Activated CD4-positive, alpha-beta T cell treated with anti-CD3 and anti-CD28 coated beads, Interleukin-2, amount 50 U/mL, for 16 hours (primary cell): ENCODE data around the gene ELFN1.

Experiments used
- DNase-seq: peaks from one replicate; pipeline ENCODE4 v3.0.0-alpha.2; 2020

The ELFN1 gene

DNA sequence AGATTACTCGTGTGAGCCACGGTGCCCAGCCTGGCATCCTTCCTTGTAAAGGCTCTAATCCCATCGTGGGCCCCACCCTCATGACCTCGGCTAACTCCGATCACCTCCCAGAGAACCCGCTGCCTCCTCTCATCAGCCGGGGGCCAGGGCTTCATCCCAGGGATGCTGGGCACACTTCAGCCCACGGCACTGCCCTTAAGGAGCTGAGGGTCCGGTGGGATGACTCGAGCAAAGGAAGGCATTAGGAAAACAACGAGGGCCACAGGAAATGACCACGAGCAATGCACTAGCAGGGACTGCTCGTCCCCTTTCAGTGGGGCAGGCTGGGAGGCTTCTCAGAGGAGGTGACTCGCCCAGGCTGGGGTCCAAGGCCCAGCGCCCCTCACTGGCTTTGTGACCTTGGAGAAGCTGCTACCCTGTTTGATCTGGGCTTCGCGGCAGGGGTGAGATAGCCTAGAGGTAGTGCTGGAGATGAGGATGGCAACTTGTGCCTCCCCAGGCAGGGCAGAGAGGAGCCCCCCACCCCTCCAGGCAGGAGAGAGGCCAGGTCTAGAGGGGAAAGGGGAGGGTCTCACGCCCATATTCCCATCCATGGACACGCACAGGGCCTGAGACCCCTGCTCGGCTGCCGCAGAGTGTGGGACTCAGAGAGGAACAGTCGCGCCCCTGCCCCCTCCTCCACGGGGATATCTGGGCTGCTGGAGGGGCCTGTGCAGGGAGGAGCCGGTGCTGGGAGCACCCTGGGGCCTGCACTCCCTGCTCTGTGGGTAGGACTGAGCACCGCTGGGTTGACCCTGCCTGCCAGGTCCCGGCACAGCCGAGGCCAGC lies 26.8 kb downstream of the ELFN1 start:
- DNase-seq = no peak

DNA sequence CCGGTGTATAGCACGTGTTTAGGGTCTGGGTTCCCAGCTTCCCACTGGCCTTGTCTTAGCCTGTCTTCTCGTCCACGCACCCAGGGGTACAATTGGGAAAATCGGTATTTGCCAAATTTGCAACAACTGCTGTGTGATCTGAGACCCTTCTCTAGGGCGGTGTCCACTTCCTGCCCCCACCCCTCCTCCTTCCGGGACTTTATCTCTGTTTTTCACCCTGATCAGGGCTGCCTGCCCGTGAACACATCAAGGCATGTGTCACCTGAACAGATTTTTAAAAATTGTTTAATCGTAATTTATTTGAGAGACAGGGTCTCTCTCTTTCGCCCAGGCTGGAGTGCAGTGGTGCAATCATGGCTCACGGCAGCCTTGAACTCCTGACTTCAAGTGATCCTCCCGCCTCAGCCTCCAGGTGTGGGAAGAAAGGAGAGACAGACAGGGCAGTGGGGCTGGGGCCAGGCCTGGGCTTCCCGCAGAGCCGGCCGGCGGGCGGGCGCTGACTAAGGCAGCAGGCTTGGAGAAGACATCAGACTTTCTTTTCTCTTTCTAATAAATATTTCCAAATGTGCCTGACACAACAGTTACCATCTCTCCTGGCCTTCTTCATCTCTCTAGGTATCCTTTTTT lies 27.5 kb downstream of the ELFN1 start:
- no peak for DNase-seq

DNA sequence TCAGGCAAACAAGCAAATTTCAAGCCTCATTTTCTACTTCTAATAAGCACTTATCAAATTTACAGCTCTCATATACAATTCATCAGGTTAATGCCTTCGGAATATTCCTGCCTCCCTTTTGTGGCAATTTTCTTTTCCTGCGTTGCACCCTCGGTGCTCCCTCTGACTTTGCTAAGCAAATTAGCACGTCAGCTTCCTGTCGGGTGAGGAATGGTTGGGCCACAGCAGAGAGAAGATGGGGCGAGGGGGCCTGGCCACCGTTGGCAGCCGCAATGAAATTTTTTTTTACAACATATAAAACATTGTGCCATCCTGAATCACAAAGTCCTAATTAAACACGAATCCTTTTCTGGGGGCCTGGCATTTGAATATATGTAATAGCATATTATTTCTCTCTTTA lies 28.1 kb downstream of the ELFN1 start:
- no peak for DNase-seq

DNA sequence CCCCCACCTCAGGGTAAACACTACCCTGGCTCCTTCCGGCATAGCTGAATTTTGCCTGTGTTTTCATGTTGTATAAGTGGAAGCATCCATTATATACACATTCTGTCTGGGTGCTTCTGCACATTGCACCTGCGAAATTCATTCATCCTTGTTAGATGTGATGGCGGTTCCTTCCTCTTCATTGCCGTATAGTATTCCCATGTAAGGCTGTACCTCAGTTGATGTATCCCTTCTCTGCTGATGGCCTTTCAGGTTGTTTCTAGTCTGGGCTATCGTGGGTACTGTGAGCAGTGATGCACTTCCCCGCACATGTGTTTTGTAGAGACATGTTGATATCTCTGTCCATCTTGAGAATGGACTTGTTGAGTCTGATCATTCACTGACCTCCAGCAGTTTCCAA lies 28.9 kb downstream of the ELFN1 start:
- DNase-seq = no peak

DNA sequence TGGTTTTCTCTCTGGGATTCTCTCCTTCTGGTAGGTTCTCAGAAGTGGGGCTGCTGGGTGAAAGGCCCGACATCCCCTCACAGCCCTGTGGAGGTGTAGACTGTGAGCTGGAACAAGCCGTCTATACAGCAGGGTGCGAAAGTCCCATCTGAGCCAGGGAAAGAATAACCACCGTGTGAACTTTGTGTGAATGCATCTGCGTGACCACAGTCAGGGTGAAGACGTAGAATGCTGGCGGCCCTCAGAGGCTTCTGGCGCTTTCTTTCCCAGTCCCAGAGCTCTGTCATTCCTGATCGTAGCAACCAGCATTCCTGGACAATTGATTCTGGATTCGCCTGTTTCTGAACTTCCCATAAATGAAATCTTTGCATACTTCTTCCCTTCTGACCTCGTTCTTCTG lies 30.0 kb downstream of the ELFN1 start:
- DNase-seq = no peak

DNA sequence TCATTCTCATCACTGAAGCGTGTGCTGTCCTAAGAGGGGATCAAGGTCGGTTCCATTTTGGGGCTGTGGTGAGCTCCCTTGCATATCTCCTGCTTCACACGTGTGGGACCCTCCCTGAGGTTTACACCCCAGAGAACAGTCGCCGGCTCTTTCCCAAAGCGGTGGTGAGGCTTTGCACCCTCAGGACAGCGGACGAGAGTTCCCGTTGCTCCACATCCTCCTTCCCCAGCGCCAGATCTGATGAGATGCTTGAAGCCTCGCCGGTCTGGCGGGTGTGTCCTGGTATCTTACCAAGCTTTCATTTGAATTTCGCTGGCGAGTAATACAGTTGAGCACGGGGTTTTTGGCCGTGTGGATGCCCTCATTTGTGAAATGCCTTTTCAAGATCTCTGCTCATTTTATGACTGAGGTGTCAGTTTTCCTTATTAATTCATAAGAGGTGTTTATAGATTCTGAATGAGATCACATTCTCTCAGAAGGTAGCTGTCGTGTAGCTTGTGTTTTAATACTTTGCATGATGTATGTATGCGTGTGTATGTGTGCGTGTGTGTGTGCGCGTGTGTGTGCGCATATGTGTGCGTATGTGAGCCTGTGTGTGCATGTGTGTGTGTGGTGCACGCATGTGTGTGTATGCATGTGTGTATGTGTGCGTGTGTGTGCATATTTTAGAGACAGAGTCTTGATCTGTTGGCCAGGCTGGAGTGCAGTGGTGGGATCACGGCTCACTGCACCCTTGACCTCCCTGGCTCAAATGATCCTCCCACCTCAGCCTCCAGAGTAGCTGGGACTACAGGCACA lies 30.7 kb downstream of the ELFN1 start:
- DNase-seq = no peak

DNA sequence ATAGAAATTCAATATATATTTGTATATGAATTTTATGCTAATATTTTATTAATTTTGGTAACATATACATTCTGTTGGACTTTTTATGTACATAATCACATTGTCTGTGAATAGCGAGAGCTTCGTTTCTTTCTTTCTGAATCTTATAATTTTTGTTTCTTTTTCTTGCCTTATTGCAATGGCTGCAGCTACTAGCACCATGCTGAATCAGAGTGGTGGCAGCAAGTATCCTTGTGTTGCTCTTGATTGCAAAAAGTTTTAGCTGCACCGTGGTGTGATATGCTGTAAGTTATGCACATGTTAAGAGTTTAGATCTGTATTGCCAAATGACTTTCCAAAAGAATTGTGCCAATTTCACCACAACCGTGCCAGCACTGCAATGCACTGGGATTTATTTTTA lies 32.6 kb downstream of the ELFN1 start:
- no peak for DNase-seq

DNA sequence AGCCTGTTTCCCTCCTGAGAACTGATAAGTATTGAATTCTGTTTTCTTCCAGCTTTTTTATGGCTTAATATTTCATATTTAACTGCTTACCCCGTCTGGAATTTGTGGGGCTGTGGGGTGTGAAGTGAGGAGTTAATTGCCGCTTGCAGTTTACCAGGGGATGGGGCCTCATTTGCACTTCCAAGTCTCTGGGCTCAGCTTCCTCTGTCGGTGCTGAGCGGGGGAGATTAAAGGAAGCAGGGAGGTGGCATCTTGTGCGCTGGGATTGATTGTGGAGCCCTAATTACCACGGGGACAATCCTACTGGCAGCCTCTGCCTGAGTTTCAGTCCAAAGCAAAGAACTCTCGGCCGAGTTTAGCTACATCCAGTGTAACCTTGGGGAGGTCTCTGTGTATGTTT lies 33.4 kb downstream of the ELFN1 start:
- DNase-seq = no peak

DNA sequence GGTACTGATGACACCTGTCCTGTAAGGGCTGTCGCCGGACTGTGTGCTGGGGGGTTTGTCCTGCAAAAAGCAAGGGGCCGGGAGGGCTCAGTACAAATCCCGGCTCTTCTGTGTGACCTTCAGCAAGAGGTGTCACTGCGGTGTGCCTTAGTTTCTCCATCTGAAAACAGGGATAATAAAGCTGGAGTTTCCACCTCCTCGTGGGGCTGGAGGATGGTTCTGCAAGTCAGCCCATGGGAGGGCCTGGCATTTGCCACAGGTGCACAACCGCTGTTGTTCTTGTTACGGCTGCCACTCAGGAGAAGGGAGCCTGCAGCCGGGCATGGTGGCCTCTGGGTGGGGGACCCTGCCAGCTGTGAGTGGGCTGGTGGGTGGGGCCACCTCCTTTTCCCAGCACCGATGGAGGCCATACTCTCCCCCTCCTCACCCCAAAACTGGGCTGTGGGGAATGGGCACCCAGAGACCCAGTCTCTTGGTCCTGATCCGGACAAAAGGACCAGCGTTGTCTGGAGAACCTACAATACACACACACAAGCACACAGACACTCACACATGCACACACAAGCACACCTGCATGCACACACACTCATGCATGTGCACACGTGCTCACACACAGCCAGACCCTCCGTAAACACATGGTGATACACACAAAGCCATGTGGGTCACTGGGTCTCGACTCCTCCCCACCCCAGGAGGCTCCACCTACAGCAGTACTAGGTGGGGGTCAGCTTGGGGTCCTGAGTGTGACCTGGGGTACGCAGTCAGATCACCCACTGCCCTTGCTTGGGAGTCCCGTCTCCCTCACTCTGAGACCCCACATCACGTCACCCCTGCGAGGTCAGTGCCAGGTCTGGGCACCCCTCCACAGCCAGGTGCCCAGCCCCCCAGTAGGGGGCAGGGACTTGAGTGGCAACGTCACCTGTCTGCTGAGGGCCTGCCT lies 34.1 kb downstream of the ELFN1 start:
- DNase-seq = no peak

DNA sequence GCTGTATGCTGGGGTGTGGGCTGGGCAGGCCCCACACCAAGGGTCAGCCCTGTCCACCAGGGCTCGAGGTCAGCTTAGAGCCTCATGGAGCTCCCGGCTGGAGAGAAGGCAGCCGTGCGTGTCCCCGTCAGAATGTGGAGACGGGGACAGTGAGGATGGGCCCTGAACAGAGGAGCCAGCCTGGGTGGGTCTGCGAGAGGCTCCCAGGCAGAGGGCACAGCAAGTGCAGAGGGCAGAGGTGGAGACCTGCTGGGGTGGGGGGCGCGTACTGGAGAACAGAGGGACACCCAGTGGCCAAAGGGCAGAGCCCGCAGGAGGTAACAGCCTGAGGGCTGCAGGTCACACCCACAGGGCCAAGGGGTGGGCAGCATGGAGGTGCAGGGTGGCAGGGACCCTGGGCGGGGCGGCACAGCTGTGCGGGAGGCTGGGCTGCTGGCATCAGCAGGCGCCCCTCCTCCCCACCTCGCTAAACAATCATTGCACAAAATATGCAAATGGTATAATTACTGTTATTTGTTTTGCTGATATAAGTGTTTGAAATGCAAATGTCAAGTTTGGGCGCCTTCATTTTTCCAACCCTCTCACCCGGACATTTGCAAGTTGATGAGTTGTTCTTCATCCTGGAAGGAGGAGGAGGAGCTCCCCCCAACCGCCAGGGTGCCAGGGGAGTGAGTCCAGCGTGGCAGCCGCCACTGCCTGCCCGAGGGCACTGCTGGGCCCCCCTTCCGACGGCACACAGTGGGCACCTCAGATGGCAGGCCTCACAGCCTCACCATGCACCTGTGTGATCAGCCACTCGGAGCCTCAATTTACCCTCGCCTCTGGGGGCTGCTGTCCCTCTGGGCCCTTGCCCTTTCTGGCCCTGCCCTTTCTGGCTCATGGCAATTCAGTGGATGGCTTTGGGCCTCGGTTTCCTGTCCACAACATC lies 35.0 kb downstream of the ELFN1 start:
- no peak for DNase-seq

DNA sequence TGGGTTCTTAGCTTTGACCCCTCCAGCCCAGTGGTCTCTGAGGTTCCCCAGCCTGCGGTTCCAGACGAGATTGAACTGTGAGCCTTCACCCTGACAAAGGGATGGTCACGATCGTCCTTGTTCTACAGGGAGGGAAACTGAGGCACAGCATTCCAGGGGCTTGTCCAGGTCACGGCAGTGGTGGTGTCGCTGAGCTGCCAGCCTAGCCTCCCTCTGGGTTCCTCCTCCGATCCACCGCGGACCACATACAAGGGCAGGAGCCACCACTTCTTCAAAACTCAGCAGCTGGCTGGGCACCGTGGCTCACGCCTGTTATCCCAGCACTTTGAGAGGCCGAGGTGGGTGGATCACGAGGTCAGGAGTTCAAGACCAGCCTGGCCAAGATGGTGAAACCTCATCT lies 35.8 kb downstream of the ELFN1 start:
- DNase-seq = no peak

DNA sequence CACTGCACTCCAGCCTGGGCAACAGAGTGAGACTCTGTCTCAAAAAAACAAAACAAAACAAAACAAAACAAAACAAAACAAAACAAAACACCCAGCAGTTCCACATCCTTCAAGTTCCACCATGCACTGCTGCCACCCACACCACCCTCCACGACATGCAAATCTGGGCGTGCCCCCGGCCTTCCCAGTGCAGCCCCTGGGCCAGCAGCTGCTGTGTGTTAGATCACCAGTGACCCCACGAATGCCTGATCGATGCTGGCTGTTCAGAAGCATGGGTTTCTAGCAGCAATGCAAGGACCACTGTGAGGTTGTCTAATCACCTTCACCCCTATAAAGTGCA lies 36.3 kb downstream of the ELFN1 start:
- DNase-seq = no peak

DNA sequence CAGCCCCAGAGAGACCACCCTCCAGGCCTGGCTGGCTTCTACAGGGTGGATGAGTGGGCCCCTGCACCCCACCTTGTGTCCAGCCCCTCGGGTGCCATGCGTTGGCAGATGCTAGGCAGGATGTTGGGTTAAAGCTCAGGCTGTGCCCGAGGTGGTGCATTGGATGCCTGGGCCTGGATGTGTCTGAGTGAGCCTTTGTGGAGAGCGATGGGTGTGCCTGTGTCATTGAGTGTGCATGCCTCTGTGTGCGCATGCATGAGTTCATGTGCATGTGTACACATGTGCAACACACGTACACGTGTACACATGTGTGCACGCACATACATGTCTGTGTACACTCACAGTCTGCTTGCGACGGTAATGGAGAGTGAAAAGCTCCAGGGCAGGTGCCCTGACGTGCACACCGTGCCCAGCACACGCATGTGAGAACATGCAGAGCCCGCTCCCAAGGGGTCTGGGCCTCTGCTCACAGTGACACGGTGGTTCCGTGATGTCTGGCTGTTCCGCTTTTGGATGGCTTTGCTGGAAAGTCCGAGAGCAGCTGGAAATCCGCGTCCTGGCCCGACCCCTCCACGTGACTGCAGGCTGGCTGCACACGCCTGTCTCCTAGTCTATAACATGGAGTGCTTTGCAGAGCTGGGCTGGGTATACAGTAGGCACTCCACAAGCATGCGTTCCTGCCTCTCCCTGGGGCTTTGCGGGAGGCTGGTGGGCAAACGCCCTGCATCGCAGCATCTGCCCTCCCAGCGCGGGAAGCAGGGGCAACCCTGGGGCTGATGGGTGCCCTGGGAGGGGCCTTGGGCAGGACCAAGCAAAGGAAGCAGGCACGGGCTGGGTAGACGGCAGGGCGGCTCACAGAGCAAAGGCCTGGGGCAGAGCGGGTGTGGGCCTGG lies 36.9 kb downstream of the ELFN1 start:
- no peak for DNase-seq

DNA sequence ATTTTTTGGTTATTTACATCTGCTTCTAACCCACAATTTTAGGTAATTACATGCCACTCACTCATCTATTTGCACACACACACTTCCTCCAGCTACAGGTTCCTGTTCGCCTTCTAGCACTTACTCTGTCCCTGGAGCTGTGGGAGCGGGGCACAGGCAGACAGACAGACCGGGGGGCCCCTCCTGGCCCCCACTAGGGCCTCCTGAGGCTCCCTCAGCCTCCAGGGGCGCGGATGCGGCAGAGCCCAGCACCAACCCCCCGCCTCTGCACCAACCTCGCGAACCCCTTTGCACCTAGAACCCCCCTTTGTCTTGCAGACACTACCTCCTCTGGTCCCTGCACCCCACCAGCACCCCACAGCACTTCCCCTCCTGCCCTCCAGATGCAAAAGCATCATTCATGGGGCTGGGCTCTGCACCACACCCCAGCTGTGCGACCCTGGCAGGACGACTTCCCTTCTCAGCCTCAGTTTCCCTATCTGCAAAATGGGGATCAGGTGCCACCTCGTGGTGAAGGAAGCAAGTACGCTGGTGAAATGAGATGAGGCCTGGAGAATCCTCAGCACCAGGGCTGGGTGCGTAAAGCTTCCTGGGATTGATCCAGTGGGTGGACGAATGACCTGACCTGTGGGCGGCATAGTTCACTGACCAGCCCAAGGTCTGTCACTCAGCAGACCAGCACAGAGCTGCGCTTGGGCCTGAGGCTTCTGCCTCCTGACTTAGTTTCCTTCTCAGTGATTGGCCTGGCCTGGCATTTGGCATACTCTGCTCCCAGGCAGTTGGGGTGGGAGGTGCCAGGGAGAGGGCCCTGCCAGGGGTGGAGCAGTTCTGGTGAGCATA lies 37.9 kb downstream of the ELFN1 start:
- no peak for DNase-seq

DNA sequence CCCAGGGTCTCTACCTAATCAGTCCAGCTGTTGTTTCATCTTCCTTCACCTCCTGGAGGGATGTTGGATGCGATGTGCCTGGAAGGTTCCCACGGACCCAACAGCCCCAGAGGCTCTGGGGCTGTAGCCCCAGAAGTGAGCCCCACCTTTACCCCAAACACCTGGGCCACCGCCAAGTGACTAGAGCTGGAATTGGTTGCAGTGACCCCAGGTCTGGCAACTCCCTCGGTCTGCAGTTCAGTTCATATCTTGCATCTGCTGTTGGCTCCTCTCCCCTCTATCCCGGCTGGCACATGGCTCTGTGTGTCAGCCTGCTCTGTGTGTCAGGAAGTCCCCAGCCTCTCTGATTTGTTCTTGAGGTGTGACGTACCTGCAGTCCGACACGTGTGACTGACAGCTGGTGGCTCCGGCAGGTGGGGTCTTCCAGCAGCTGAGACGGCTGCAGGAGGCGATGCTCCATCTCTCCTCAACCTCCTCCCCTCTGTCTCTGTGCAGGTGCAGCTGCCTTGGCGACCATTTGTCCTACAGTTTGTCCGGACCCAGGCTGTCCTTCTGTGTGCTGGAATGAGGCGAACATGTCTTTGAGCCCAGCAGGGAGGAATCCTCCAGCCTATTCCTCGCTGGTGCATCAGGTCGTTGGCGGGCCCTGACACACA lies 38.6 kb downstream of the ELFN1 start:
- no peak for DNase-seq

DNA sequence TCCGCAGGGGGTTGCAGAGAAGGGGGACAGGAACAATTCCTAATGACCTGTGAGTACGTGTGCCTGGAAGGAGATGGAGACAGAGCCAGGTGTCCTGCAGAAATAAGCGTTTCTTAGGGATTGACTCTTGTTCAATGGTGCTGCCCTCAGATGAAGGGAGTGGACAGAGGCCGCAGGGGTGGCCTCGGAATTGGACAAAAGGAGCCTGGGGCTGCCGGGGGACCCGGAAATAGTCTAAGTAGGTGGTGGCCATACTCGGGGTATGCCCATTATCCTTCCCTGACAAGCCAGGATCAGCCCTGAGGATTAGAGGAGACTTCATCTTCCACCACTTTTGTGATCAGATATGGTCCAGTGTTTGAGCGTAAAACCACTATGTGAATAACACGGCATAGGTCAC lies 39.2 kb downstream of the ELFN1 start:
- DNase-seq = no peak

DNA sequence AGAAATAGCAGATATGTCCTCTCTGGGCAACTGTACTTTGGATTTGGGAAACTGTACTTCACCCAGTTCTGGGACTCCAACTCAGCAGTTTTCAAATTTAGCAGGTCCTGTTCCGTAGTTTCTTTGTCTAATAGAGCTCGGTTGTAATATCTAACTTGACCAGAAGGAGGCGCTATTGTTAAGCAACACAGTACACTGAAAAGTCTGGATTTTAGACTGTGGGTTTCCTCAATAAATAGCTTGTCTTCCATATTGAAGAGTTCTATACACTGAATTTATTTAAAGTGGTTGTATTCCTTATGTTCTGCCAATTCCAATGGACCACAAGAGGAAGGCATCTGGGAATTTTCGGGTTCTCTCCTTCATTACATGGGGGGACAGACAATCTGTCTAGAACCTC lies 39.8 kb downstream of the ELFN1 start:
- DNase-seq = no peak

DNA sequence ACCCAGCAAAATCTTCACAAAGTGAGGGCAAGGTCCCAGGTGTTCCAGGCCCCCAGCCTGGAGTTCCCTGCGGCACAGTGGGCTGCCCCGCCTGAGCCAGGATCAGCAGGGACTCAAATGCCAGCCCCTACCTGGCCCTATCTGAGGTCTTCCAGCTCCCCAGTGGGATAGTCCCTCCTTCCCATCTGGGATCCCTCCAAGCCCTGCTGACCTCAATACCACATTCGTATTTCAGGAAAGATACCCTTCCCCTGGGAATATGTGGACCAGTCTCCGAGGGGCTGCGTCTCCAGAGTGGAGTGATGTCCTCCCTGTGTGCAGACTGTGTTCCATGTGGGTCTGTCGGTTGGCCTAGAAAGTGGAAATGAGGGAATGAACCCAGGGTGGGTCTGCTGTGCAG lies 40.9 kb downstream of the ELFN1 start:
- DNase-seq = no peak

DNA sequence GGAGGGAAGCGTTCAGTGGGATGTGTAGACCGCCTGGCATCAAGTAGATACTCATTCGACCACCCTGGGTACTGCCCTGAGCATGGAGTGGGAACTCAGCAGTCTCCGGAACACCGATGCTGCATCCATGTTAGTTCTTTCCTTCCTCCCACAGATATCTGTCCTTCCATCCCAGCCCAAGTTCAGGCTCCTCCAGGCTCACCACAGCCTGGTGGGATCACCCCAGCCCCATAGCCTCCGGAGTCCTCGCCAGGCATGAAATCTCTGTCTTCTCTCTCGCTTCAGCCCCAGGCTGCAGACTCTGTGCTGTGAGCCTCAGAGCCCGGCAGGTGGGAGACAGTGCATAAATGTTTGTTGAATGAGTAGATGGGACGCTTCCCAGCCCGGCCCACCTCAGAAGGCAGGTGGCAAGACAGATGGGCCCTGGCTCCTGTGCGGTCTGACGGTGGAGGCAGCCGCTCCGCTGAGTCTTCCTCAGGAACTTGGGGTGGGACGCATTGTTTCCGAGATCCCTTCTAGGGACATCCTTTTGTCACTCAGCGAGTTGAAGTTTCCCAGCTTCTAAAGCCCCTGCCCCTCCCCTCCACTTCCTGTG lies 42.9 kb downstream of the ELFN1 start:
- DNase-seq = no peak
